HFFc6 (cell line): ENCODE results near the gene UBE2E2. TPM values are rescaled to one million over a fixed set of nuclear protein-coding genes. Genes with fewer than 3 reads are reported as not detected.
"Not testable (repeated sequence)": the region's sequence is repeated elsewhere in the genome, so short reads cannot be mapped to it uniquely, and the experiment has no call there.

ENCODE experiments used
- DNase-seq: peaks from one replicate; pipeline ENCODE4 v3.0.0-alpha.2; 2018
- H3K27ac Mint-ChIP-seq: 2 replicates; pipeline ENCODE4 v1.8.0; 2020; ENCODE audit warnings: mild to moderate bottlenecking, mixed read lengths
- H3K27me3 Mint-ChIP-seq: 2 replicates; pipeline ENCODE4 v1.8.0; 2021; ENCODE audit warnings: mild to moderate bottlenecking, moderate library complexity, mixed read lengths; ENCODE audit not compliant: insufficient read depth
- H3K36me3 Mint-ChIP-seq: 2 replicates; pipeline ENCODE4 v1.8.0; 2021; ENCODE audit warnings: low read depth, mixed read lengths
- H3K4me1 Mint-ChIP-seq: 2 replicates; pipeline ENCODE4 v1.8.0; 2020; ENCODE audit warnings: low read depth, mixed read lengths
- H3K4me3 Mint-ChIP-seq: 2 replicates; pipeline ENCODE4 v1.8.0; 2020; ENCODE audit warnings: mild to moderate bottlenecking, moderate library complexity, mixed read lengths
- H3K9me3 Mint-ChIP-seq: 2 replicates; pipeline ENCODE4 v1.8.0; 2020; ENCODE audit warnings: mild to moderate bottlenecking, mixed read lengths
- CTCF ChIP-seq: fragments of 200-600 bp; sonication (generic); IDR thresholded peaks from 2 replicates; pipeline ENCODE4 v1.5.0; 2021; ENCODE audit warnings: antibody characterized with exemption, mild to moderate bottlenecking
- total RNA-seq, 6 experiments: library from RNA; stranded (reverse); fragmentation: NEBNext Ultra II Directional; extraction: Animal tissue kit (Norgen Biotek cat#: 25700); gene quantifications; 2 replicates in 1 of 6; 3 replicates in 5 of 6; pipeline ENCODE4 v1.2.3, GENCODE V29; 2021

UBE2E2 gene
- total RNA-seq, 6 experiments from 2014 or later = 38.2 to 53.0 (median 47.2) TPM

- H3K4me3 Mint-ChIP-seq = no peak overlapping the region
- DNase-seq = no peak
- H3K9me3 Mint-ChIP-seq = no peaks in the 10 kb centered on the region
- no peak for TF ChIP-seq CTCF
- peaks cover 7% of the 10 kb centered on the region for H3K4me1 Mint-ChIP-seq
- H3K27ac Mint-ChIP-seq = no peak overlapping the region
- peaks cover 2% of the 10 kb centered on the region for H3K27me3 Mint-ChIP-seq
- no peaks in the 10 kb centered on the region for H3K36me3 Mint-ChIP-seq
These were observed 138.2 kb downstream of the UBE2E2 start for GRCh38 chr3:23341147-23341838.

GRCh38 chr3:23342343-23342742, 139.2 kb downstream of the UBE2E2 start:
- peaks cover 2% of the 10 kb centered on the region for H3K27me3 Mint-ChIP-seq
- H3K27ac Mint-ChIP-seq = no peak overlapping the region
- no peak for TF ChIP-seq CTCF
- peaks cover 7% of the 10 kb centered on the region for H3K4me1 Mint-ChIP-seq
- no peak overlapping the region for H3K4me3 Mint-ChIP-seq
- no peaks in the 10 kb centered on the region for H3K9me3 Mint-ChIP-seq
- peaks cover 7% of the 10 kb centered on the region; the same call in 1 of the 2 replicates for H3K36me3 Mint-ChIP-seq
- DNase-seq = no peak

- no peak for DNase-seq
- no peak for TF ChIP-seq CTCF
- H3K4me1 Mint-ChIP-seq = peaks cover 7% of the 10 kb centered on the region
- no peaks in the 10 kb centered on the region for H3K27me3 Mint-ChIP-seq
- H3K4me3 Mint-ChIP-seq = no peak overlapping the region
- H3K36me3 Mint-ChIP-seq = peaks cover 8% of the 10 kb centered on the region
- no peak overlapping the region for H3K27ac Mint-ChIP-seq
- H3K9me3 Mint-ChIP-seq = peaks cover under 1% of the 10 kb centered on the region; the same call in 1 of the 2 replicates
These were observed 140.4 kb downstream of the UBE2E2 start for GRCh38 chr3:23343509-23343908.

GRCh38 chr3:23344886-23345285, 141.8 kb downstream of the UBE2E2 start:
- no peak for DNase-seq
- peaks cover 8% of the 10 kb centered on the region for H3K9me3 Mint-ChIP-seq
- H3K27ac Mint-ChIP-seq = no peak overlapping the region
- no peak overlapping the region for H3K4me3 Mint-ChIP-seq
- no peak for TF ChIP-seq CTCF
- H3K4me1 Mint-ChIP-seq = peaks cover 7% of the 10 kb centered on the region
- H3K27me3 Mint-ChIP-seq = no peaks in the 10 kb centered on the region
- peaks cover 16% of the 10 kb centered on the region for H3K36me3 Mint-ChIP-seq

- peaks cover 16% of the 10 kb centered on the region for H3K36me3 Mint-ChIP-seq
- H3K27ac Mint-ChIP-seq = not testable (repeated sequence)
These were observed 146.3 kb downstream of the UBE2E2 start for GRCh38 chr3:23349444-23349843.

GRCh38 chr3:23356169-23356568, 153.0 kb downstream of the UBE2E2 start:
- Mint-ChIP-seq H3K27me3 (no peaks in the 10 kb centered on the region; the same call in 1 of the 2 replicates), H3K36me3 (no peaks in the 10 kb centered on the region; the same call in 1 of the 2 replicates), H3K4me3 (no peak overlapping the region), H3K9me3 (peaks cover 2% of the 10 kb centered on the region; the same call in 1 of the 2 replicates), H3K4me1 (no peaks in the 10 kb centered on the region), H3K27ac (no peak overlapping the region)
- DNase-seq = no peak
- TF ChIP-seq CTCF = no peak

More at GRCh38 chr3:23349444-23349843, 146.3 kb downstream of the UBE2E2 start:
- H3K4me1 Mint-ChIP-seq, DNase-seq, H3K27me3 Mint-ChIP-seq, H3K4me3 Mint-ChIP-seq: not testable (repeated sequence)
- peaks cover 13% of the 10 kb centered on the region for H3K9me3 Mint-ChIP-seq
